Brain pericyte (primary cell): Measurements from ENCODE around the gene ARHGAP4.

Source experiments
- DNase-seq: peaks from one replicate; pipeline ENCODE4 v3.0.0-alpha.2; 2012; ENCODE audit warnings: low read depth, low spot score

ARHGAP4 gene

DNA sequence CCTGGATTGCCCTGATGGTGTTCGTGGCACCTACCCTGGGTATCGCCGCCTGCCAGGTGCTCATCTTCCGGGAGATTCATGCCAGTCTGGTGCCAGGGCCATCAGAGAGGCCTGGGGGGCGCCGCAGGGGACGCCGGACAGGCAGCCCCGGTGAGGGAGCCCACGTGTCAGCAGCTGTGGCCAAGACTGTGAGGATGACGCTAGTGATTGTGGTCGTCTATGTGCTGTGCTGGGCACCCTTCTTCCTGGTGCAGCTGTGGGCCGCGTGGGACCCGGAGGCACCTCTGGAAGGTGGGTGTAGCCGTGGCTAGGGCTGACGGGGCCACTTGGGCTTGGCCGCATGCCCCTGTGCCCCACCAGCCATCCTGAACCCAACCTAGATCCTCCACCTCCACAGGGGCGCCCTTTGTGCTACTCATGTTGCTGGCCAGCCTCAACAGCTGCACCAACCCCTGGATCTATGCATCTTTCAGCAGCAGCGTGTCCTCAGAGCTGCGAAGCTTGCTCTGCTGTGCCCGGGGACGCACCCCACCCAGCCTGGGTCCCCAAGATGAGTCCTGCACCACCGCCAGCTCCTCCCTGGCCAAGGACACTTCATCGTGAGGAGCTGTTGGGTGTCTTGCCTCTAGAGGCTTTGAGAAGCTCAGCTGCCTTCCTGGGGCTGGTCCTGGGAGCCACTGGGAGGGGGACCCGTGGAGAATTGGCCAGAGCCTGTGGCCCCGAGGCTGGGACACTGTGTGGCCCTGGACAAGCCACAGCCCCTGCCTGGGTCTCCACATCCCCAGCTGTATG, 19.7 kb downstream of the ARHGAP4 start:
- no peak for DNase-seq

DNA sequence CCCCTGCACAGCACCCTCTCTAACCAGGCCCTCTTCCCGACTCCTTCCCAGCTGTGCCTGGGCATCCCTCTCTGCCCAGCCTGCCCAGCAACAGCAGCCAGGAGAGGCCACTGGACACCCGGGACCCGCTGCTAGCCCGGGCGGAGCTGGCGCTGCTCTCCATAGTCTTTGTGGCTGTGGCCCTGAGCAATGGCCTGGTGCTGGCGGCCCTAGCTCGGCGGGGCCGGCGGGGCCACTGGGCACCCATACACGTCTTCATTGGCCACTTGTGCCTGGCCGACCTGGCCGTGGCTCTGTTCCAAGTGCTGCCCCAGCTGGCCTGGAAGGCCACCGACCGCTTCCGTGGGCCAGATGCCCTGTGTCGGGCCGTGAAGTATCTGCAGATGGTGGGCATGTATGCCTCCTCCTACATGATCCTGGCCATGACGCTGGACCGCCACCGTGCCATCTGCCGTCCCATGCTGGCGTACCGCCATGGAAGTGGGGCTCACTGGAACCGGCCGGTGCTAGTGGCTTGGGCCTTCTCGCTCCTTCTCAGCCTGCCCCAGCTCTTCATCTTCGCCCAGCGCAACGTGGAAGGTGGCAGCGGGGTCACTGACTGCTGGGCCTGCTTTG, 20.5 kb downstream of the ARHGAP4 start:
- no peak for DNase-seq

DNA sequence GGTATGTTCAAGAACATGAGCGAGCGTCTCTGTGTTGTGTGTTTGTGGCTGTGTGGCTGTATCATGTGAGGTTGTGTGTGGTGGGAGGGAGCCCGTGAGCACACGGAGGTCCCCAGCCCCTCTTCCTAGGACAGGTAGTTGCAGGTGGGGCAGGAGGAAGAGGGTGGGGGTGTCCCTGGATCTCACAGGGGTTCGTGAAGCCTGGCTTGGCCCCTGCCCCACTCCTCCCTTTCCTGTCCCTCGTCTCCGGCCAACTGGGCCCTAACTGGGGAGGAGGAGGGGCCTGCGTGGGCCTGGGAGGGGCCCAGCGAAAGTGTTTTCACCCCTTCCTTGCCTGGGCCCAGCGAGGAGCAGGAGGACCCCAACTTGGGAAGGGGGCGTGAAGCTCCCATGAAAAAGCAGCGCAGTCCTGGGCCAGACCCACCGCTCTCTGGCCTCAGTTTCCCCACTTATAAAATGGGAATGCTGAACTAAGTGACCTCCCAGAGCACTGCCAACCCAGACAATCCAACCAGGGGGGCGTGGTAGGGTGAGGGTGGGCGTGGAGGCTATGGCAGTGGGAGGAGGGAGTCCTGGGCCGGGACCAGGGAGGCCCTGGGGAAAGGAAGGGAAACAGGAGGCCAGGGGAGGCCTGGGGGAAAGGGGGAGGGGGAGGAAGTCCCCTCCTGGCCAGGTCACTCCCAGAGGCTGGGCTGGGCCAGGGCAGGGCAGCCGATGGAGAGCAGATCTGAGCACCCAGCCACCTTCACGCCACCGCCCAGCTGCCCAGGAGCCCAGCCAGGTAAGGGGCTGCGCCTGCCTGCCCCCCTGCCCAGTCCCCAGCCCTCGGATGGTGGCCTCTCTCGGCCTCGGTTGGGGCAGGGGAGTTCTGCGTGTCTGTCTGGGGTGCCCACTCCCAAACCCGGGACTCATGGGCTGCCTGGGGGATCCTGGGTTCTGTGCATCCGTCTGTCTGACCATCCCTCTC, 21.8 kb downstream of the ARHGAP4 start, which contains the start of gene AVPR2:
Gene AVPR2, plus strand, starts transcription at position 683 of the 967 bp plus-strand sequence. CDS start 473 bp downstream, outside the sequence.
- DNase-seq = no peak

DNA sequence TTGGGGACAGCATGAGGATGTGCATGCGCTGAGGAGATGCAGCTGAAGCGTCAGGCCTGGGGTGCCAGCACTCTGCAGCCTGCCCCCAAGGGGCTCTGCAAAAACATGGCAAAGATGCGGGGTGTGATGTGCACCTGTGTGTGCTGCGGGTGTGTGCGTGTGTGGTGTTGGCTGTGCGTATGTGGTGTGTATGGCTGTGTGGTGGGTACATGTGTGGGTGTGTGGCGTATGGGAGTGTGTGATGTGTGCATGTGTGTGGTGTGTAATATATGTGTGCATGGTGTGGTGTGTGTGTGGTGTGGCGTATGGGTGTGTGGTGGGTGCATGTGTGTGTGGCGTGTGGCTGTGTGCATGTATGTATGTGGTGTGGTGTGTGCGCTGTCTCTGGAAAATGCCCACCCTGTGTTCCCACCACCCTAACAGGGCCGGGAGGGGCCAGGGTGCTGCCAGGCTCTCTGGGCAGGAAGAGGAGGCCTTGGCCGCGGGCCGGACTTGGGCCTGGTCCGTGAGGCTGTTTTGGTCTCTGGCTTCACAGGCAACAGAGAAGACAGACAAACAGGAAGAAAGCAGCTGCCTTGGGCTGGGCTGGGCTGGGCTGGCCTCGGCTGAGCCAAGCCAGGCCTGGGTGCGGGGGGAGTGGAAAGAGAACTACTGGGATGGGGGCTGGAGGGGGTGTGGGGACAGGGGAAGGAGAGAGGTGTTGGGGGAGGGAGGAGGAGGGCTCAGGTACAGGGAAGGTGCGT, 22.7 kb downstream of the ARHGAP4 start:
- DNase-seq = no peak

DNA sequence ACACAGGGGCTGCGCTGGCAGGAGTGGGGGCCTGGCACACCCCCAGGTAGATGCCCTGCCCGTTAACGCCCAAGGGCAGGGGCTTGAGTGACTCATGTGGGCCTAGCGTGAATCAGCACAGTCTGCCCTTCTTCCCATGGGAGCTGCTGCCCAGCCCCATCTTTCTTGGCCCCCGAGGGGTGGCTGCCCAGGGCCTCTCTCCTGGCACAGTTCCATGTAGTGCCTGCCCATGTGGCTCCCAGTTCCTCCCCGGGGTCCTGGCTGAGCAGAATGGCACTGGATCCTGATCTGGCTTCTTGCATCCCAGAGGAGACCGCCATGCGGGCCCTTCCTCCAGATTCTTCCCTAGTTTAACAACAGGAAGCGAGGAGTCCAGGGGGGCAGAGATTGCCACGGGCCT, 23.7 kb downstream of the ARHGAP4 start:
- no peak for DNase-seq

DNA sequence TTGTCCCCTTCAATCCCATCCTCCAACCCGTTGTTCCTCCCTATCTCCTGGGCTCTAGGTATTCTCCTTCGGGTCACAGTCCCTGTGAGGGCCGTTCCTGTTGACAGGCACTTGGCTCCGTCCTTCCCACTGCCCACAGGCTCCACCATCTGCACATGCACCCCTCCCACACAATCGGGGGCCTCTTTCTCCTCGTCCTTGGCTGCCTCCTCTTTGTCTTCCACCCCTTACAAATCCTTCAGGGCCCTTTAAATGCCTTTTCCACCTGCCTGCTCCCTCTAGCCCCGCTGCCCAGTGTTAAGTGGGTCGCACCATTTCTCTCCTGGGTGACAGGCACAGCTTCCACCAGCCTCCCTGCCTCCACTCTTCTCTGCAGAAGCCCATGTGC, 24.3 kb downstream of the ARHGAP4 start:
- DNase-seq = no peak

DNA sequence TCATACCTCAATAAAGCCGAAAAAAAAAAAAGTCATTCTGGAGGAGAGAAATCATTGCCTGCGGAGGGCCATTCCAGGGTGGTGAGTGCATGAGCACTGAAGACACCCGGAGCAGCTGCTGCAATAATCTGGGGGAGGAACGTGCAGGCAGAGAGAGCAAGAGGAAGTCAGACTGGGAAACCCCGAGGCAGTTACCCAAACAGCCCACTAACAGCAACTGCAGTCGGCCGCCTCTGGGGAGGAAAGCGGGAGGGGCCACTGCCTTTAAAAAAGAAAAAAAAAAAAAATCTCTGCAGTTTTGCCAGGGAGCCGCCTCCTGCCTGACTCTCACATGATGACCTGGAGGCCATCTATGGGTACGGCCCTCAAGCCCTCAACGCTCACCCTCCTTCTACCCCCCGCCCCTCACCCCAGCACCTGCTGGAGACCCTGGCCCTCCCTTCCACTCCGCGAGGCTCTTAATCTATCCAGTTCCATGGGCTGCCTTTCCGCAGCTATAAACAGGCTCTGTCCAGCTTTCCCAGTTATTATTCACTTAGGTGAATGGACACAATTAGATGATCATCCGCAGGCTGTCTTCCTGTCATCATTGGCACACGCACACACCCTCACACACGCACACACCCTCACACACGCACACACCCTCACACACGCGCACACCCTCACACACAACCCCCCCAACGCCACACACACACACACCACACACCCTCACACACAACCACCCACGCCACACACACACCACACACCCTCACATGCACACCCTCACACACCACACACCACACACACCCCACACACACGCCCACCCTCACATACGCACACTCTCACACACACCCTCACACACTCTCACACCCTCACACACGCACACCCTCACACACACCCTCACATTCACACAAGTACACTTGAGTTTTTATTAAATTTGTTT, 25.0 kb downstream of the ARHGAP4 start:
- no peak for DNase-seq

DNA sequence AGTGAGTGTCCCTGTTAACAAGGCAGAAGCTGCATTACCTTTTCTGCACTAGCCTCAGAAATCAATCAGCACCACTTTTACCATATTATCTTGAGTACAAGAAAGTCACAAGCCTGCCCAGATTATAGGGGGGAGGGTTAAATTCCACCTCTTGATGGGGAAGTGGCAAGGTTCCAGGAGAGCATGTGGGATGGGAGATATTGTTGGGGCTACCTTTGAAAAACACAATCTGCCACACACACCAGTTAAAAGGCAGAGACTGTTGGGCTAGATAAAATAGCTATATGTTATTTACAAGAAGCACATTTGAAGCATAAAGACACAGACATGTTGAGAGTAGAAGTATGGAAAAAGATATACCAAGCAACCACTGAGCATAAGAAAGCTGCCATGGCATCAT, 28.2 kb downstream of the ARHGAP4 start:
- DNase-seq = no peak

DNA sequence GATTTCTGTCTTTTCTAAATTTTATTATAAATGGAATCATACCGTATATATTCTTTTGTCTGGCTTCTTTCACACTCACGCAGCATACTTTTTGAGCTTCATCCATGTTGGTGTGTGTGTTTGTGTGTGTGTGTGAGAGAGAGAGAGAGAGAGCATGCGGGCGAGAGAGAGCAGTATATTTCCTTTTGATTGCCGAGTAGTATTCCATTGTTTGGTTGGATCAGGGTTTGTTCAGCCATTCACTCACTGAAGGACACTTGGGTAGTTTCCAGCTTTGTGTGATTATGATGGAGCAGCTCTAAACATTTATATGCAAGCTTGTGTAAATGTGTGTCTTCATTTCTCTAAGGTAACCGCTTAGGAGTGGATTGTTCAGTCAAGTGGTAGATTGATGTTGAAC, 36.9 kb downstream of the ARHGAP4 start:
- DNase-seq = no peak

DNA sequence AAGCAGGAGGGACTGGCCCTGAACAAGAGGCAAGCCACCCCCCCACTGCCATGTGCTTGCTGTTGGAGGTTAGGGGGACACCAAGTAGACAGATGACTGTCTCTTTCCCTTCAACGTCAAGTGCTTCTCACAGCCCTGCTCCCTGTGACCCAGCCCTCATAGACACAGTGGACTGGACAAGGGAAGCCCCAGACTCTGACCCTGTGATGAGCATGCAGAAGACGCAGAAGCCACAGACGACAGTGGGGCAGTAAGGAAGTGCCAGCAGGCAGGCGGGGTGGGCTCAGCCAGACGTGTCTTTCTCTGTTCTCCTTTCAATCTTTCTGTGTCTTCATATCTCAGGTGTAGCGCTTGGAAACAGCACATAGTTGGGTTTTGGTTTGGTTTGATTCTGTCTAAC, 37.7 kb downstream of the ARHGAP4 start:
- no peak for DNase-seq

DNA sequence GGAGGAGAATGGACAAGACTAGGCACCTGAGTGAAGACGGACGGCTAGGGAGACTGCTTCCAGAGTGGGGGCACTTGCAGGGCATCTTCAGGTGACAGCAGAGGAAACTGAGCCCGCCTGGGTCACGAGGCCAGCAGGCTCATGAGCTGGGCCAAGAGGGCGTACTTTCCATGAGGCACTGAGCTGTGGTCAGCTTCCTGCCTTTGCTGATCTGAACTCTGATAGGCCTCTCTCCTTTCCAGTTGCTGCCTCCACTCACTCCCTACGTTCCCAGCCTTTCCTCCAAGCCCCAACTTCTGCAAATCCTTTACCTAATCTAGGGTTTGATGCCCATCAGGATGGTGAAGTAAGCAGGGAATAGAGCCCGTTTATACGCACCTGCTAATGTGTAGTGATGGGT, 38.7 kb downstream of the ARHGAP4 start:
- no peak for DNase-seq

DNA sequence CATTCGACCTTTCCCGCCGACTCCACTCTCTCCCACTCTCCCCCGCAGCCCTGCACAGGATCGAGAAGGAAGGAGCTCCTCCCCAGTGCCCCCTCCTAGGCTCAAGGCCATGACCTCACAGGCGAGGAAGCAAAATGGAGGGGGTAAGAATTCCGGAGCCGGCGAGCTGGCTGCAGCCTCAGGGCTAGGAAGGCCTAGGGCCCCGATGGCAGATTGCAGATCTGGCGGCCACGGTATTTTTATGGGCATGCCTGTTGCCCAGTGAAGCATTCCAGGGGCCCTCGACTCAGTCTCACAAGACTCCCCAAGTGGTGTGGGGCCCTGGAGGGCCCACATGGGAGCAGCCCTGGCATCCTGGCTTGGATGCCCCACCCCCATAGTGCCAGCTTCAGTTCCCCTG, 39.1 kb downstream of the ARHGAP4 start:
- no peak for DNase-seq

DNA sequence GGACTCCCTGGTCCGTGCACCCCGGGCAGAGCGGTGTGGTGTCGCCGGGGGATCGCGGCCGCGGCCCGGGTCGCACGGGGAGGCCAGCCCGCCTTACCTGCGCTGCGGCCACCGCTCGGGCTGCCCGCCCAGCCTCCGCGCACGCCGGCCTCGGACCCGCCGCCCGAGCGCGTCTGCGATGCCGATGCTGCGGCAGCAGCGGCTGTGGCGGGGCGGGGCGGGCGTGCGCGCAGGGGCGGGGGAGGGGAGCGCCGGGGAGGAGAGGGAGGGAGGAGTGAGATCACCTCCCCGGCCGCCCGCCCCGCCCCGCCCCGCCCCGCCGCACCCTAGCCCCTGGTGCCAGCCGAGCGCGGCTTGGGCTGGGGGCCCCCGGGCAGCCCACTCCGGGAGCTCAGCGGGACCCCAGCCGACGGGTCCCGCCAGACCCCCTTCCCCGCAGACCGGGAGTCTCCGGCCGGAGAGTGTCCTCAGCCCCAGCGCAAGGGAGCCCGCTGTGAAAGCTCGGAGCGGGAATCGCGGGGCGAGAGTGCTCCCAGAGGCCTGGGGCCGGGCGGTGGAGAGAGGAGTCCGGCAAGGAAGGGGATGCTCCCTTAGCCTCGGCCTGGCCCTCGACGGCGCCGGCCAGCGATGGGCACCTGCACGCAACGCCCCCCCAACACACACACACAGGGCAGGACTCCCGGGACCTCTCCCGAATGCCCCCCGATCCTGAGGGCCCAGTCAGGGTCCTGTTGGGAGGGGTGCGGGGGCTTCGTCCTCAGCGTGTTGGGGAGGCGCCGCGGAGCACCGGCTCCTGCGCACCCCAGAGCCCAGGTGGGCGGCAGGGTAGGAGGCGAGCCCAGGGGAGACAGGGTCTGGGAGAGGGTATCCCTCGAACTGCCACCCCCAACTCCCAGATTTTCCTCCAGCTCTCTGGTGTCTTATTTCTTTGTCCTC, 39.8 kb downstream of the ARHGAP4 start, which contains the start of gene L1CAM:
Gene L1CAM, minus strand, starts transcription at position 206 of the 936 bp plus-strand sequence. CDS start 10,337 bp downstream, outside the sequence.
- no peak for DNase-seq

DNA sequence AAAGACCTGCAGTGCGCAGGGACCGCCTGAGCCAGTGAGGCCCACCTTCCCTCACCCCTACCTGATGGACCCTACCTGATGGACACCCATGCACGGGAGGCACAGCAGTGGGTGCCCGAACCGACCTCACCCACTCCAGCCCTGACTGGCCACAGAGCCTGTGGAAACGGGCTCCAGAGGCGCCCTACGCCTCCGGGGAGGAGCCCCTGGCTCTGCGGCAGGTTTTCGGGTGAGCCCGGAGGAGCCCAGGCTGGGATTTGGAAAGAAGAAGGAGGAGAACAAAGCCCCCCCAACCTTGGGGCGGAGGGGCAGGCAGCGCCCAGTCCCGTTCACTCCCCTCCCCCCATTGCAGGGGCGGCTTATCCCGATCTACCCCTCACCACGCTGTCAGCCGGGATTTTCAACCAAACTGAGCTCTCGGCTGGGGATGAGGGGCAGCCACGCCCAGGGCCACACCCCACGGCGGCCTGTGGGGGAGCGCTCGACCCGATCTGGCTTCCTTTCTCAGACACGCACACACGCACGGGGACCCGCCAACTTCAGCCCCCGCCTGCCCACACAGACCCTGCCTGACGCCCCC, 40.8 kb downstream of the ARHGAP4 start:
- no peak for DNase-seq

DNA sequence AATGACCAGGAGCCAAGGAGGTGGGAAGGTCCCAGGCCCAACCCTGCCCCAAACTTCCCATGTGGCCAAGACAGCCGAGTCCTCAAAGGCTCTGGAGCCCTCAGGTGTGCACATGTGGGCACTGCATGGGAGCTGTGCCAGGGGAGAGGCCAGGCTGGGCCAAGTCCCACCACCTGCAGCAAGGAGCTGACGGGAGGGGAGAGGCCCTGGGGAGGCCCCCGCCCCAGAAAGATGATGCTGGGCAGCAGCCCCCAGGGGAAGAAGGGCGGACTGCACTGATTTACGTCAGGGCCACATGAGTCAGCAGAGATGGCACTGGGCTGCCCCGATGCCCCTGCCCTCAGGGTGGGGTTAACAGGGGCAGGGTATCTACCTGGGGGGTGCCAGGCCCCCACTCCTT, 41.5 kb downstream of the ARHGAP4 start:
- no peak for DNase-seq

DNA sequence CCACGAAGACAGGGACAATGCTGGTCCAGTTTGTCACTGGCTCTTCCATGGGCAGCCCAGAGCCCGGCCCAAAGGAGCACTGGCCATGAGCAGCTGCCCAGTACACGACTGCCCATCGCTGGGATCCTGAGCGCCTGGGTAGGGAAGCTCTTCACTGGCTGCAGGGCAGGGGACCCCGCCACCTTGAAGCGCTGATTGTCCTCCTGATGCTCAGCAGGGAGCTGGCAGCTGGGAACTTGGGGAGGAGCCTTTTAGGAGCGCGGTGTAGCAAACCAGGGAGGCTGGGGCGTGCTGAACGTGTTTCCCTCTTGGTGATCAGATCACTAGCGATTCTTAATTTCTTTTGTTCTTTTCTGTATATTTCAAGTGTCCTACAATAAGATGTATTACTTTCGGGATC, 41.9 kb downstream of the ARHGAP4 start:
- DNase-seq = no peak

DNA sequence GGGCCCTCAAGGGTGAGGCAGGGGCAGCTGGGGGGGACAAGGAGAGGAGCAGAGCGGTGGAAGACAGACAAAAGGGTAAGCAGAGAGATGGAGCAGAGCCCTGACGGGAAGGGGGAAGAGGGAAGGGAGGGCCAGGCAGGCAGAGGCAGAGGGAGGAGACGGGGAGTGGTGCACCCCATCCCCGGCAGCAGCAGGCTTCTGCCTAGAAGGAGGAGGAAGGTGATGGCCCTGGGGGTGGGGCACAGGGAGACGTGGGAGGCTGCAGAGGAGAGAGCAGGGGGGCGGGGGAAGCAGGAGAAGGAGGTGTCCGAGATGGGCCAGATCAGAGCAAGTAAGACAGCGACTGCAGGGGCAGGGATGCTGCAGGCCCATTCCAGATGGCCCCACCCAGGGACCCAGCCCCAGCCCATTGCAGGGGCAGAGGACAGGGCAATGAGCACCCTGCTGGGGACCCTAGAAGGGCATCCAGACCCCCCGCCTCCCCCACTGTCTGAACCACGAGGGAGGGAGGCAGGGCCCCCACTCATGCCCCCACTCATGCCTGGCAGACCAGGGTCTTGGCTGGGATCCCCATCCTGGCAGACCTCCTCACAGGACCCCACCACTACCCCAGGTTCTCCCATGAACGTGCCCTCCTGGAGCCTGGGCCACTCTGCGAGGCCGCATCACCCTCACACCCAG, 42.8 kb downstream of the ARHGAP4 start:
- DNase-seq = no peak

DNA sequence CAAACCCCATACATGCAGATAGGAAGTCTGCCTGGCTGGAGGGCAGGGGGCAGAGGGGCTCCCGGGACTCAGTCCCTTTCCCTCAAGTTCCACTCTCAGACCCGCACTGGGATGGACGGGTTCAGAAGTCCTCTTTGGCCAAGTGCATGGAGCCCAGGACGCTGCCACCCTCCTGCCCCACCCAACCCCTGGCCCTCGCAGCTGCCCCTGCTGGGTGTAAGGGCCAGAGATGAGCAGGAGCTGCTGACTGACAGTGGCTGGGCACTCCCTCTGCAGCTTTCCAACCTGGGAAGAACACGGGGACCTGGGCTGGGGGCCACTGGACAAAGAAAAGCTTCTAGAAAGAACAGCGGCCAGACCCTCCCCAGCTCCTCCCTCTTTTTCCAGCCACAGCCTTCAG, 43.5 kb downstream of the ARHGAP4 start:
- no peak for DNase-seq
